ENCODE results near the gene GNA14. TPM values are rescaled to one million over a fixed set of nuclear protein-coding genes. Genes with fewer than 3 reads are reported as not detected.
A peak's percentile ranks its signal among the peaks of the same experiment; 100 is the strongest.

The GNA14 gene
- total and polyA plus RNA-seq, 2 donors (not counting 3 experiments of a cell fraction or from before 2014, with no cell fraction given) = 2.1 to 3.3 TPM

- peak; percentile 46 for FAIRE-seq
- POLR2A ChIA-PET = interaction anchor here (0.5 kb wide), 1 partner anchor 199 kb away, joined by 8 read pairs; no protein-coding TSS in a partner anchor
- Histone ChIP-seq H4K20me1 (replicated peaks; ENCODE audit: control insufficient read depth, extremely low read depth, insufficient read depth, low read length) (no peaks in the 10 kb centered on the region), H3K36me3 (ENCODE audit: control insufficient read depth in 2 of 2, extremely low read depth in 1 of 2, insufficient read depth in 2 of 2, low read length in 2 of 2) (no peaks in the 10 kb centered on the region), H3K9me3 (replicated peaks; ENCODE audit: control insufficient read depth, insufficient read depth, low read length) (no peaks in the 10 kb centered on the region), H3K4me3 (replicated peaks in 1 of 3; ENCODE audit: insufficient read depth in 1 of 3, low read depth in 1 of 3, low read length in 3 of 3) (no peak overlapping the region), H3K4me1 (ENCODE audit: control insufficient read depth, extremely low read depth, insufficient read depth, low read length) (peaks cover 11% of the 10 kb centered on the region), H3K27ac (ENCODE audit: insufficient read depth, low read depth, low read length) (peak overlapping the region; percentile 61), H3K79me2 (ENCODE audit: control insufficient read depth, insufficient read depth, low read length) (no peaks in the 10 kb centered on the region), H2AFZ (ENCODE audit: low read depth, low read length) (peak overlapping the region; percentile 27), H3K27me3 (ENCODE audit: control insufficient read depth in 2 of 2, insufficient read depth in 2 of 2, low read length in 2 of 2) (no peaks in the 10 kb centered on the region), H3K9ac (replicated peaks; ENCODE audit: extremely low read depth, insufficient read depth, low read length) (peak overlapping the region; percentile 22), H3K4me2 (ENCODE audit: insufficient read depth, low read length) (peak overlapping the region; percentile 19), H3K9me1 (replicated peaks; ENCODE audit: control insufficient read depth, extremely low read depth, insufficient read depth, low read length) (no peaks in the 10 kb centered on the region)
- intact Hi-C loops (cut with micrococcal nuclease) (no loop called here), dilution Hi-C loops (cut with MboI; ENCODE audit: extremely low pct_ligation_motif_present, low sequenced_read_pairs) (no loop called here)
- CTCF ChIA-PET = interaction anchor here (0.8 to 2.2 kb wide), 7 partner anchors 13 to 173 kb away, joined by 3 to 9 read pairs (median 4); no protein-coding TSS in a partner anchor
- DNase-seq (ENCODE audit: low read depth, low spot score) = peak; percentile 33
- BruUV-seq (replicated peaks) = no TSS peak
- TF ChIP-seq FOS (IDR thresholded peaks at IDR 0.05; ENCODE audit: borderline replicate concordance, insufficient read depth, low read length) (peak; percentile 12), POLR2AphosphoS5 (IDR thresholded peaks at IDR 0.05; ENCODE audit: insufficient read depth, low read depth, low read length) (peak; percentile 16), GATA2 (IDR thresholded peaks at IDR 0.05; ENCODE audit: insufficient read depth, insufficient read length, low read depth, low read length) (no peak)
Measured at GRCh38 chr9:77475641-77476473, 172.3 kb downstream of the GNA14 start.

GRCh38 chr9:77474936-77475335, 173.2 kb downstream of the GNA14 start:
- CTCF ChIA-PET = interaction anchor here (1.5 kb wide), 1 partner anchor 174 kb away, joined by 4 read pairs; no protein-coding TSS in a partner anchor

More at GRCh38 chr9:77474936-77475335, 173.2 kb downstream of the GNA14 start:
- H3K4me3 ChIP-seq (replicated peaks in 1 of 3; ENCODE audit: insufficient read depth in 1 of 3, low read depth in 1 of 3, low read length in 3 of 3) = no peak overlapping the region
- no peaks in the 10 kb centered on the region for H3K36me3 ChIP-seq (ENCODE audit: control insufficient read depth in 2 of 2, extremely low read depth in 1 of 2, insufficient read depth in 2 of 2, low read length in 2 of 2)
- H3K9me1 ChIP-seq (replicated peaks; ENCODE audit: control insufficient read depth, extremely low read depth, insufficient read depth, low read length) = no peaks in the 10 kb centered on the region
- POLR2A ChIA-PET = no interaction called here
- H3K9ac ChIP-seq (replicated peaks; ENCODE audit: extremely low read depth, insufficient read depth, low read length) = no peak overlapping the region
- no peak overlapping the region for H2AFZ ChIP-seq (ENCODE audit: low read depth, low read length)
- peaks cover 11% of the 10 kb centered on the region for H3K4me1 ChIP-seq (ENCODE audit: control insufficient read depth, extremely low read depth, insufficient read depth, low read length)
- TF ChIP-seq JUN (IDR thresholded peaks at IDR 0.05; ENCODE audit: borderline replicate concordance, insufficient read depth, insufficient read length, low read depth) (no peak), POLR2AphosphoS5 (IDR thresholded peaks at IDR 0.05; ENCODE audit: insufficient read depth, low read depth, low read length) (no peak), MAX (IDR thresholded peaks at IDR 0.05; ENCODE audit: insufficient read depth, insufficient read length) (no peak), POLR2A (IDR thresholded peaks at IDR 0.05; ENCODE audit: low read depth, low read length) (no peak)
- no peaks in the 10 kb centered on the region for H3K9me3 ChIP-seq (replicated peaks; ENCODE audit: control insufficient read depth, insufficient read depth, low read length)
- dilution Hi-C loops (cut with MboI; ENCODE audit: extremely low pct_ligation_motif_present, low sequenced_read_pairs) (no loop called here), intact Hi-C loops (cut with micrococcal nuclease) (no loop called here)
- no peak overlapping the region for H3K4me2 ChIP-seq (ENCODE audit: insufficient read depth, low read length)
- H3K79me2 ChIP-seq (ENCODE audit: control insufficient read depth, insufficient read depth, low read length) = no peaks in the 10 kb centered on the region
- DNase-seq (ENCODE audit: low read depth, low spot score) (no peak), FAIRE-seq (no peak)
- no TSS peak for BruUV-seq (replicated peaks)
- H4K20me1 ChIP-seq (replicated peaks; ENCODE audit: control insufficient read depth, extremely low read depth, insufficient read depth, low read length) = no peaks in the 10 kb centered on the region
- no peak overlapping the region for H3K27ac ChIP-seq (ENCODE audit: insufficient read depth, low read depth, low read length)
- H3K27me3 ChIP-seq (ENCODE audit: control insufficient read depth in 2 of 2, insufficient read depth in 2 of 2, low read length in 2 of 2) = no peaks in the 10 kb centered on the region
